HepG2 (cell line): ENCODE results near the gene MMP19. TPM values are rescaled to one million over a fixed set of nuclear protein-coding genes. Genes with fewer than 3 reads are reported as not detected.

Experiments
- ATAC-seq: fragments of 200-7000 bp; cut with Tn5 transposase; 3 replicates; pipeline ENCODE4 v1.9.1; 2020; ENCODE audit warnings: mild to moderate bottlenecking, moderate library complexity
- BruUV-seq: library from RNA; stranded (reverse); fragments of 400-500 nt; replicated peaks from 2 replicates; lab custom pipeline; 2021; lab: Mats Ljungman, UMichigan
- CTCF ChIA-PET: fragments of 300-600 bp; formaldehyde crosslinking; extraction: SDS; loops from one replicate; lab custom pipeline; 2021; ENCODE audit warnings: low total read pairs, inconsistent platforms, low intra/inter-chr PET ratio; lab: Yijun Ruan, JAX
- POLR2A ChIA-PET: fragments of 350-600 bp; sonication (Branson Sonifier 250); formaldehyde crosslinking; loops from one replicate; lab custom pipeline; 2020; ENCODE audit warnings: antibody characterized with exemption, inconsistent platforms; lab: Yijun Ruan, JAX
- DNase-seq: peaks from one replicate; pipeline ENCODE4 v3.0.0-alpha.2; 2015; ENCODE audit warnings: low spot score
- FAIRE-seq: peaks from 3 replicates; lab custom pipeline; 2011; peaks lifted over from hg19 to GRCh38; lab: Jason Lieb, UNC
- H2AFZ ChIP-seq: one replicate; pipeline ENCODE4 v1.6.1; 2011; ENCODE audit warnings: low read length, inconsistent platforms
- H3K27ac ChIP-seq: fragments of 300-600 bp; 3 replicates; pipeline ENCODE4 v1.8.0; 2011; ENCODE audit warnings: mixed run types, mild to moderate bottlenecking, mixed read lengths, low read length, inconsistent platforms; ENCODE audit not compliant: insufficient read depth; ENCODE audit errors: extremely low read length
- H3K27me3 ChIP-seq, 2 experiments: fragments of 200-600 bp in 1 of 2; 2 replicates in 1 of 2; 3 replicates in 1 of 2; pipeline versions ENCODE4 v1.6.0 to v1.8.0; 2011; ENCODE audit warnings: low read length in 2 of 2, mild to moderate bottlenecking in 2 of 2, moderate library complexity in 2 of 2, inconsistent platforms in 1 of 2; ENCODE audit not compliant: insufficient read depth in 2 of 2, control insufficient read depth in 1 of 2
- H3K36me3 ChIP-seq, 2 experiments: fragments of 200-600 bp in 1 of 2; replicated peaks in 1 of 2; 2 replicates in 1 of 2; 3 replicates in 1 of 2; pipeline versions ENCODE4 v1.5.1 to v1.8.0; 2011; ENCODE audit warnings: low read length in 2 of 2, inconsistent platforms in 1 of 2; ENCODE audit not compliant: insufficient read depth in 2 of 2, control insufficient read depth in 1 of 2
- H3K4me1 ChIP-seq: 2 replicates; pipeline ENCODE4 v1.5.1; 2012; ENCODE audit warnings: low read length, inconsistent platforms; ENCODE audit not compliant: insufficient read depth
- H3K4me2 ChIP-seq: 2 replicates; pipeline ENCODE4 v1.6.0; 2011; ENCODE audit warnings: low read depth, low read length, inconsistent platforms
- H3K4me3 ChIP-seq, 3 experiments: fragments of 200-600 bp in 1 of 3; sonication (generic), shearing (Covaris generic) in 1 of 3; replicated peaks in 1 of 3; 2 replicates each; pipeline ENCODE4 v1.5.1; 2011 to 2016; ENCODE audit warnings: low read length in 3 of 3, inconsistent platforms in 2 of 3, low read depth in 2 of 3, mild to moderate bottlenecking in 2 of 3, control low read depth in 1 of 3, mixed read lengths in 1 of 3; ENCODE audit not compliant: insufficient read depth in 1 of 3
- H3K79me2 ChIP-seq: one replicate; pipeline ENCODE4 v1.6.1; 2011; ENCODE audit warnings: low read length, inconsistent platforms; ENCODE audit not compliant: insufficient read depth
- H3K9ac ChIP-seq: 2 replicates; pipeline ENCODE4 v1.6.0; 2011; ENCODE audit warnings: mild to moderate bottlenecking, low read depth, low read length, inconsistent platforms; ENCODE audit not compliant: insufficient read depth
- H3K9me3 ChIP-seq: 2 replicates; pipeline ENCODE4 v1.5.1; 2012; ENCODE audit warnings: mild to moderate bottlenecking, low read length
- H4K20me1 ChIP-seq: 2 replicates; pipeline ENCODE4 v1.6.0; 2011; ENCODE audit warnings: inconsistent platforms, mild to moderate bottlenecking, low read length, moderate library complexity; ENCODE audit not compliant: insufficient read depth
- HBP1 ChIP-seq: IDR thresholded peaks from 2 replicates; pipeline ENCODE4 v1.6.1; 2016; ENCODE audit warnings: low read depth, control low read depth
- LCORL ChIP-seq, 2 experiments: fragments of 450-650 bp in 1 of 2; sonication (generic) in 1 of 2; formaldehyde crosslinking in 1 of 2; IDR thresholded peaks; 2 replicates each; pipeline versions ENCODE4 v1.5.0 to v1.6.1; 2017 to 2020; ENCODE audit warnings: antibody characterized with exemption in 1 of 2, missing genetic modification reagents in 1 of 2
- PRDM15 ChIP-seq: sonication (generic); formaldehyde crosslinking; IDR thresholded peaks from 2 replicates; pipeline ENCODE4 v1.4.0; 2020; ENCODE audit warnings: missing genetic modification reagents
- TBX3 ChIP-seq: fragments of 450-650 bp; IDR thresholded peaks from 2 replicates; pipeline ENCODE4 v1.6.1; 2017; ENCODE audit warnings: antibody characterized with exemption, mild to moderate bottlenecking, inconsistent platforms, borderline replicate concordance
- TRAFD1 ChIP-seq: sonication (generic); formaldehyde crosslinking; IDR thresholded peaks from 2 replicates; pipeline ENCODE4 v1.5.1; 2020; ENCODE audit warnings: missing genetic modification reagents, mild to moderate bottlenecking, borderline replicate concordance
- ZBTB33 ChIP-seq: sonication (generic); formaldehyde crosslinking; IDR thresholded peaks from 2 replicates; pipeline ENCODE4 v1.4.0; 2020; ENCODE audit warnings: missing genetic modification reagents
- ZNF121 ChIP-seq: sonication (generic); formaldehyde crosslinking; IDR thresholded peaks from 2 replicates; pipeline ENCODE4 v1.5.0; 2020; ENCODE audit warnings: mild to moderate bottlenecking, missing genetic modification reagents
- WGBS: methylation state at CpG from one replicate; pipeline ENCODE4 v1.1.6; 2017; ENCODE audit warnings: low lambda C conversion rate; 5-methylcytosine and 5-hydroxymethylcytosine counted together
- in situ Hi-C: cut with HindIII; loops from 2 replicates; pipeline ENCODE4 v1.10.0; 2017; ENCODE audit warnings: low pct_unique_long_range_greater_than_20kb; ENCODE audit not compliant: extremely low pct_ligation_motif_present
- intact Hi-C: fragments of 100-400 bp; cut with micrococcal nuclease; formaldehyde crosslinking; loops from one replicate; pipeline ENCODE4 v1.10.0; 2022; ENCODE audit not compliant: unreplicated experiment
- polyA plus RNA-seq, 8 experiments: library from polyadenylated mRNA; depleted of rRNA in 3 of 8; stranded (reverse) in 7 of 8; unstranded in 1 of 8; fragments of >200 nt; fragmentation: Illumina TruSeq in 4 of 8; extraction: Trizol in 4 of 8; gene quantifications; 2 replicates each; pipeline versions ENCODE4 v1.2.1 to v1.2.3, GENCODE V29; 2011 to 2016; ENCODE audit warnings: low read depth in 4 of 8, missing spikeins in 1 of 8, mixed read lengths in 1 of 8; ENCODE audit not compliant: insufficient read depth in 1 of 8
- total RNA-seq, 5 experiments: library from RNA; depleted of rRNA; stranded (reverse); fragments of >200 nt; fragmentation: Illumina TruSeq; extraction: Trizol; gene quantifications; 2 replicates each; pipeline ENCODE4 v1.2.3, GENCODE V29; 2016; ENCODE audit warnings: low read depth in 1 of 5
- TF ChIP-seq, protein P1 (sequence below): sonication (generic); formaldehyde crosslinking; IDR thresholded peaks from 2 replicates; pipeline ENCODE4 v1.8.1; 2022; ENCODE audit warnings: mild to moderate bottlenecking, missing genetic modification reagents

Gene MMP19
- total and polyA plus RNA-seq, 2 of the 13 experiments (the other 11 are each of a cell fraction or from before 2014, with no cell fraction given), result 0.07 to 0.08 TPM

DNA sequence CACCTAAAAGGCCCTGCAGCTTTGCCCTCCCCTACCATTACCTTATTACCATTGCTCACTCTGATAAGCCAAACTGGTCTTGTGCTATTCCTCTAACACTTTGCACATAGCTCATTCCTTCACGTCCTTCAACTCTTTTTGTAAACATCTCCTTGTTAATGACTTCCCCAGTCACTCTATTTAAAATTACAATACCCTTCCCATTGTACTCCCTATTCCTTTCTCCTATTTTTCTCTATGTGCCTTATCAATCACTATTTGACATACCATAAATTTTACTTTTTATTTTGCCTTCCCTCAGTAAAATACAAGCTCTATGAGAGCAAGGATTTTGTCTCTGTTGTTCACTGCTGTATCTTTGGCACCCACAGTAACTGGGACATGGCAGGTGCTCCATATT, 30.6 kb downstream of the MMP19 start:
- WGBS, result 85% methylated on average over 1 of the region's 1 CpG
- Histone ChIP-seq H3K36me3 (peaks cover 0 to 25% of the 10 kb centered on the region in 2 experiments; a peak in 4 of 5 replicates), H3K9ac (no peak overlapping the region), H4K20me1 (peaks cover 20% of the 10 kb centered on the region), H3K4me1 (peaks cover 46% of the 10 kb centered on the region), H3K4me2 (no peak overlapping the region), H3K79me2 (peaks cover 90% of the 10 kb centered on the region), H3K4me3 (no peak overlapping the region), H3K27ac (no peak overlapping the region), H3K27me3 (no peaks in the 10 kb centered on the region; a peak in 1 of 5 replicates), H3K9me3 (no peaks in the 10 kb centered on the region), H2AFZ (no peak overlapping the region)
- DNase-seq (no peak), FAIRE-seq (no peak), ATAC-seq (no peak)
- ChIA-PET CTCF (no interaction called here), POLR2A (interaction anchor here (2.3 kb wide), 1 partner anchor 18 kb away, joined by 10 read pairs; the partner anchor contains the start of gene DNAJC14)
- in situ Hi-C loops (no loop called here), intact Hi-C loops (no loop called here)
- TF ChIP-seq, protein P1, sequence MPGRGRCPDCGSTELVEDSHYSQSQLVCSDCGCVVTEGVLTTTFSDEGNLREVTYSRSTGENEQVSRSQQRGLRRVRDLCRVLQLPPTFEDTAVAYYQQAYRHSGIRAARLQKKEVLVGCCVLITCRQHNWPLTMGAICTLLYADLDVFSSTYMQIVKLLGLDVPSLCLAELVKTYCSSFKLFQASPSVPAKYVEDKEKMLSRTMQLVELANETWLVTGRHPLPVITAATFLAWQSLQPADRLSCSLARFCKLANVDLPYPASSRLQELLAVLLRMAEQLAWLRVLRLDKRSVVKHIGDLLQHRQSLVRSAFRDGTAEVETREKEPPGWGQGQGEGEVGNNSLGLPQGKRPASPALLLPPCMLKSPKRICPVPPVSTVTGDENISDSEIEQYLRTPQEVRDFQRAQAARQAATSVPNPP (CRISPR knock-in tag), result no peak
- TF ChIP-seq ZNF121 (CRISPR knock-in tag), result no peak
- no peak for TF ChIP-seq TBX3
- no peak for TF ChIP-seq HBP1 (CRISPR knock-in tag)
- no peak for TF ChIP-seq TRAFD1 (CRISPR knock-in tag)
- TF ChIP-seq PRDM15 (CRISPR knock-in tag), result no peak
- TF ChIP-seq LCORL (IDR thresholded peaks at IDR 0.05), result no peak
- TF ChIP-seq LCORL (CRISPR knock-in tag; IDR thresholded peaks at IDR 0.05), result no peak
- no peak for TF ChIP-seq ZBTB33 (CRISPR knock-in tag)
- no TSS peak for BruUV-seq
